Uterus (tissue), 4 donors: ENCODE measurements around the gene CDK19. TPM values are rescaled to one million over a fixed set of nuclear protein-coding genes. Genes with fewer than 3 reads are reported as not detected.
"Not testable (repeated sequence)": the region's sequence is repeated elsewhere in the genome, so short reads cannot be mapped to it uniquely, and the experiment has no call there.

Source experiments
- DNase-seq, 2 donors: peaks; one replicate each; pipeline ENCODE4 v3.0.0-alpha.2; 2019 to 2020
- H3K27ac ChIP-seq, 2 donors: fragments of 200-600 bp; sonication (generic); 1 replicate in 1 of 2; 2 replicates in 1 of 2; pipeline ENCODE4 v1.5.1; 2016 to 2018
- H3K27me3 ChIP-seq, 2 donors: fragments of 200-600 bp; sonication (generic); one replicate each; pipeline ENCODE4 v1.5.1; 2018 to 2019; ENCODE audit warnings: control low read depth in 1 of 2
- H3K36me3 ChIP-seq, 2 donors: fragments of 200-600 bp; sonication (generic); one replicate each; pipeline ENCODE4 v1.5.1; 2019; ENCODE audit warnings: control low read depth in 1 of 2
- H3K4me1 ChIP-seq, 2 donors: fragments of 200-600 bp; sonication (generic); one replicate each; pipeline ENCODE4 v1.5.1; 2018 to 2019; ENCODE audit warnings: control low read depth in 1 of 2
- H3K4me3 ChIP-seq, 2 donors: fragments of 200-600 bp; sonication (generic); 1 replicate in 1 of 2; 2 replicates in 1 of 2; pipeline ENCODE4 v1.5.1; 2018 to 2019; ENCODE audit warnings: mild to moderate bottlenecking in 1 of 2
- H3K9me3 ChIP-seq, 2 donors: fragments of 200-600 bp; sonication (generic); one replicate each; pipeline ENCODE4 v1.5.1; 2019; ENCODE audit warnings: control low read depth in 1 of 2
- CTCF ChIP-seq, 4 experiments: fragments of 200-600 bp in 2 of 4; fragments of 450-650 bp in 2 of 4; sonication (generic) in 2 of 4; IDR thresholded peaks; one replicate each; pipeline ENCODE4 v1.5.1; 2016 to 2019; ENCODE audit warnings: antibody characterized with exemption in 4 of 4, mild to moderate bottlenecking in 2 of 4, moderate library complexity in 1 of 4
- POLR2A ChIP-seq, 2 donors: fragments of 450-650 bp; IDR thresholded peaks; one replicate each; pipeline ENCODE4 v1.6.1; 2016; ENCODE audit warnings: antibody characterized with exemption in 2 of 2, mild to moderate bottlenecking in 1 of 2, moderate library complexity in 1 of 2
- intact Hi-C: fragments of 100-400 bp; cut with DNase I; formaldehyde crosslinking; loops from one replicate; pipeline ENCODE4 v1.15.1; 2023; ENCODE audit warnings: low total_unique reads
- total RNA-seq, 4 donors: library from RNA; depleted of rRNA in 3 of 4; stranded (reverse); fragments of >200 nt in 3 of 4; gene quantifications; one replicate each; pipeline versions ENCODE4 v1.1.0 to v1.2.4, GENCODE V29; 2014 to 2023
- donor health status: DM: yes; HTN: yes; CAD: no.

CDK19 gene
- total RNA-seq, 4 donors from 2014 or later, result 1.0 to 34.3 (median 12.9) TPM

- Histone ChIP-seq H3K36me3 (no peaks in the 10 kb centered on the region), H3K27me3 (no peaks in the 10 kb centered on the region), H3K9me3 (no peaks in the 10 kb centered on the region), H3K4me3 (no peak overlapping the region), H3K27ac (no peak overlapping the region), H3K4me1 (no peaks in the 10 kb centered on the region)
- no peak for DNase-seq
- intact Hi-C loops, result no loop called here
- no peak for TF ChIP-seq CTCF (IDR thresholded peaks at IDR 0.05)
- TF ChIP-seq POLR2A (IDR thresholded peaks at IDR 0.05), result no peak
These were observed 206.2 kb downstream of the CDK19 start for GRCh38 chr6:110609101-110609500.

GRCh38 chr6:110608151-110608550, 207.1 kb downstream of the CDK19 start:
- TF ChIP-seq POLR2A (IDR thresholded peaks at IDR 0.05) (no peak), CTCF (IDR thresholded peaks at IDR 0.05) (no peak)
- intact Hi-C loops, result no loop called here
- no peaks in the 10 kb centered on the region for H3K27me3 ChIP-seq
- no peaks in the 10 kb centered on the region for H3K36me3 ChIP-seq
- no peaks in the 10 kb centered on the region for H3K4me1 ChIP-seq
- DNase-seq, result no peak
- H3K9me3 ChIP-seq, result no peaks in the 10 kb centered on the region
- H3K27ac ChIP-seq, result no peak overlapping the region
- H3K4me3 ChIP-seq, result no peak overlapping the region

GRCh38 chr6:110606151-110606550, 209.1 kb downstream of the CDK19 start:
- intact Hi-C loops, result no loop called here
- no peak for DNase-seq
- no peaks in the 10 kb centered on the region for H3K36me3 ChIP-seq
- no peaks in the 10 kb centered on the region for H3K27me3 ChIP-seq
- no peak overlapping the region for H3K4me3 ChIP-seq
- H3K9me3 ChIP-seq, result no peaks in the 10 kb centered on the region
- no peaks in the 10 kb centered on the region for H3K4me1 ChIP-seq
- TF ChIP-seq CTCF (IDR thresholded peaks at IDR 0.05) (no peak), POLR2A (IDR thresholded peaks at IDR 0.05) (no peak)
- no peak overlapping the region for H3K27ac ChIP-seq

- H3K36me3 ChIP-seq, H3K27me3 ChIP-seq, H3K9me3 ChIP-seq, H3K27ac ChIP-seq, H3K4me3 ChIP-seq, intact Hi-C loops, H3K4me1 ChIP-seq, DNase-seq: not testable (repeated sequence)
These were observed 214.6 kb downstream of the CDK19 start for GRCh38 chr6:110600640-110601039.

- no peak for TF ChIP-seq CTCF (IDR thresholded peaks at IDR 0.05)
- TF ChIP-seq POLR2A (IDR thresholded peaks at IDR 0.05), result no peak
- Histone ChIP-seq H3K27me3 (no peaks in the 10 kb centered on the region), H3K4me1 (no peaks in the 10 kb centered on the region), H3K9me3 (no peaks in the 10 kb centered on the region), H3K27ac (no peak overlapping the region), H3K36me3 (no peaks in the 10 kb centered on the region), H3K4me3 (no peak overlapping the region)
- no peak for DNase-seq
- intact Hi-C loops, result no loop called here
These were observed 217.5 kb downstream of the CDK19 start for GRCh38 chr6:110597761-110598160.

GRCh38 chr6:110596354-110596753, 218.9 kb downstream of the CDK19 start:
- Histone ChIP-seq H3K27ac (no peak overlapping the region), H3K36me3 (no peaks in the 10 kb centered on the region), H3K4me3 (no peak overlapping the region), H3K9me3 (no peaks in the 10 kb centered on the region), H3K4me1 (no peaks in the 10 kb centered on the region), H3K27me3 (no peaks in the 10 kb centered on the region)
- TF ChIP-seq CTCF (IDR thresholded peaks at IDR 0.05), result no peak
- intact Hi-C loops, result no loop called here
- DNase-seq, result no peak
